SKM-1 (cell line): ENCODE data around the gene PDCD4.

Experiments used
- DNase-seq: peaks from one replicate; lab custom pipeline; 2025; ENCODE audit not compliant: unreplicated experiment; lab: John Stamatoyannopoulos, UW

PDCD4 gene

GRCh38 chr10:110918643-110919348 lies 47.1 kb downstream of the PDCD4 start, which contains the start of gene BBIP1:
Gene BBIP1 (minus strand): TSS chr10:110919180. CDS start chr10:110918157, 1,023 bp downstream.
- DNase-seq = peak; percentile 99

GRCh38 chr10:110919349-110919931 lies 47.7 kb downstream of the PDCD4 start, which contains the start of gene SHOC2:
Gene SHOC2 (plus strand): TSS chr10:110919604. CDS start chr10:110964359, 44,755 bp downstream.
- no peak for DNase-seq

GRCh38 chr10:110919971-110920881 lies 48.5 kb downstream of the PDCD4 start:
- peak; percentile 76 for DNase-seq

- DNase-seq = no peak
These were observed 52.2 kb downstream of the PDCD4 start for GRCh38 chr10:110923856-110924493.

GRCh38 chr10:110927461-110927860 lies 55.7 kb downstream of the PDCD4 start:
- DNase-seq = no peak

GRCh38 chr10:110931769-110932381 lies 60.1 kb downstream of the PDCD4 start:
- no peak for DNase-seq

GRCh38 chr10:110932505-110933180 lies 60.9 kb downstream of the PDCD4 start:
- no peak for DNase-seq

GRCh38 chr10:110936757-110937156 lies 65.0 kb downstream of the PDCD4 start:
- no peak for DNase-seq

GRCh38 chr10:110939419-110939818 lies 67.7 kb downstream of the PDCD4 start:
- DNase-seq = no peak

- DNase-seq = no peak
These were observed 73.2 kb downstream of the PDCD4 start for GRCh38 chr10:110944792-110945396.

- DNase-seq = no peak
These were observed 74.8 kb downstream of the PDCD4 start for GRCh38 chr10:110946496-110946895.

- DNase-seq = no peak
These were observed 75.4 kb downstream of the PDCD4 start for GRCh38 chr10:110947061-110947595.
